ENCODE results near the gene CLDN19.

- TF ChIP-seq POLR2A (IDR thresholded peaks at IDR 0.05; ENCODE audit: low read length) (no peak), GATA1 (IDR thresholded peaks at IDR 0.05; ENCODE audit: low read depth, low read length) (no peak)
These were observed 40.0 kb downstream of the CLDN19 start for GRCh38 chr1:42700006-42700405.

Data from erythroblast (primary cell).